Prostate gland (tissue), 2 donors: ENCODE results near the gene LPP.
"Not testable (repeated sequence)": the region's sequence is repeated elsewhere in the genome, so short reads cannot be mapped to it uniquely, and the experiment has no call there.

ENCODE experiments used
- CTCF ChIP-seq, 4 experiments: fragments of 200-600 bp in 2 of 4; fragments of 450-650 bp in 2 of 4; sonication (generic) in 2 of 4; IDR thresholded peaks; 1 replicate in 3 of 4; 2 replicates in 1 of 4; pipeline ENCODE4 v1.5.1; 2016 to 2019; ENCODE audit warnings: antibody characterized with exemption in 4 of 4, mild to moderate bottlenecking in 2 of 4, moderate library complexity in 2 of 4
- POLR2A ChIP-seq: fragments of 450-650 bp; IDR thresholded peaks from one replicate; pipeline ENCODE4 v1.6.1; 2016; ENCODE audit warnings: antibody characterized with exemption, mild to moderate bottlenecking

GRCh38 chr3:188131023-188131422 lies 22.9 kb upstream of the LPP start:
- not testable (repeated sequence) for TF ChIP-seq CTCF (IDR thresholded peaks at IDR 0.05); POLR2A
